ENCODE results near the gene COG3.
"Not testable (repeated sequence)": the region's sequence is repeated elsewhere in the genome, so short reads cannot be mapped to it uniquely, and the experiment has no call there.

Gene COG3

GRCh38 chr13:45464687-45465453 is at the start of gene COG3:
COG3 (plus strand) TSS chr13:45464939; CDS start chr13:45465037, 98 bp downstream.
- peak; percentile 98 for DNase-seq

- no peak for DNase-seq
These were observed 49.6 kb upstream of the COG3 start for GRCh38 chr13:45415112-45415511.

GRCh38 chr13:45416516-45417128 is 48.1 kb upstream of the COG3 start:
- no peak for DNase-seq

GRCh38 chr13:45417790-45418534 is 46.8 kb upstream of the COG3 start, which contains the start of gene SLC25A30:
SLC25A30 (minus strand) TSS chr13:45418373; CDS start chr13:45411425, 6,948 bp downstream.
- peak; percentile 86 for DNase-seq

GRCh38 chr13:45419389-45419788 is 45.4 kb upstream of the COG3 start:
- DNase-seq = not testable (repeated sequence)

GRCh38 chr13:45419945-45420344 is 44.8 kb upstream of the COG3 start:
- DNase-seq = no peak

GRCh38 chr13:45422731-45423292 is 41.9 kb upstream of the COG3 start:
- DNase-seq = no peak

GRCh38 chr13:45426056-45426841 is 38.5 kb upstream of the COG3 start:
- DNase-seq = not testable (repeated sequence)

GRCh38 chr13:45432737-45433380 is 31.9 kb upstream of the COG3 start:
- DNase-seq = no peak

GRCh38 chr13:45433381-45433790 is 31.4 kb upstream of the COG3 start:
- DNase-seq = no peak

GRCh38 chr13:45434556-45435371 is 30.0 kb upstream of the COG3 start:
- no peak for DNase-seq

GRCh38 chr13:45436332-45436731 is 28.4 kb upstream of the COG3 start:
- no peak for DNase-seq

GRCh38 chr13:45436953-45437352 is 27.8 kb upstream of the COG3 start:
- DNase-seq = no peak

- no peak for DNase-seq
These were observed 26.8 kb upstream of the COG3 start for GRCh38 chr13:45437947-45438346.

GRCh38 chr13:45439008-45439407 is 25.7 kb upstream of the COG3 start:
- DNase-seq = no peak

- no peak for DNase-seq
These were observed 24.8 kb upstream of the COG3 start for GRCh38 chr13:45439781-45440462.

- DNase-seq = peak; percentile 5
These were observed 23.1 kb upstream of the COG3 start for GRCh38 chr13:45441633-45442032.

GRCh38 chr13:45445053-45445452 is 19.7 kb upstream of the COG3 start:
- DNase-seq = no peak

- DNase-seq = peak; percentile 52
These were observed 18.6 kb upstream of the COG3 start for GRCh38 chr13:45446181-45446580.

GRCh38 chr13:45447050-45447661 is 17.6 kb upstream of the COG3 start:
- DNase-seq = no peak
